Adrenal gland (tissue), 12 donors: Measurements from ENCODE around the gene ZER1. TPM values are rescaled to one million over a fixed set of nuclear protein-coding genes. Genes with fewer than 3 reads are reported as not detected.

ENCODE experiments used
- DNase-seq, 7 donors: peaks; one replicate each; pipeline ENCODE4 v3.0.0-alpha.2; 2019 to 2020
- H3K27ac ChIP-seq, 5 donors: fragments of 200-600 bp; sonication (generic) in 4 of 5; 1 replicate in 3 of 5; 2 replicates in 2 of 5; pipeline versions ENCODE4 v1.5.1 to v1.8.0; 2016 to 2020; ENCODE audit warnings: mild to moderate bottlenecking in 1 of 5
- H3K27me3 ChIP-seq: fragments of 200-600 bp; 2 replicates; pipeline ENCODE4 v1.8.0; 2021
- H3K36me3 ChIP-seq, 2 donors: fragments of 200-600 bp; replicated peaks in 1 of 2; 1 replicate in 1 of 2; 2 replicates in 1 of 2; pipeline versions ENCODE4 v1.5.1 to v1.8.0; 2018 to 2022
- H3K4me1 ChIP-seq, 2 donors: fragments of 200-600 bp; replicated peaks in 1 of 2; 1 replicate in 1 of 2; 2 replicates in 1 of 2; pipeline versions ENCODE4 v1.5.1 to v1.8.0; 2018 to 2021
- H3K4me3 ChIP-seq, 4 donors: fragments of 200-600 bp; sonication (generic) in 3 of 4; one replicate each; pipeline ENCODE4 v1.5.1; 2016 to 2018
- H3K9me3 ChIP-seq, 3 donors: fragments of 200-600 bp; sonication (generic) in 1 of 3; replicated peaks in 1 of 3; 1 replicate in 2 of 3; 2 replicates in 1 of 3; pipeline versions ENCODE4 v1.5.1 to v1.8.0; 2016 to 2021
- POLR2A ChIP-seq, 2 donors: fragments of 450-650 bp; IDR thresholded peaks; one replicate each; pipeline ENCODE4 v1.6.1; 2017; ENCODE audit warnings: antibody characterized with exemption in 2 of 2, mild to moderate bottlenecking in 2 of 2, moderate library complexity in 1 of 2
- WGBS, 4 donors: extraction: QIAGEN DNeasy Blood & Tissue Kit in 2 of 4; methylation state at CpG; one replicate each; pipeline versions ENCODE4 v1.1.5 to v1.1.7; 2013 to 2017; 5-methylcytosine and 5-hydroxymethylcytosine counted together
- intact Hi-C, 2 donors: fragments of 100-400 bp; cut with DNase I; formaldehyde crosslinking; loops; one replicate each; pipeline versions ENCODE4 v1.14.1 to v1.15.0; 2022 to 2023
- polyA plus RNA-seq, 3 donors: library from polyadenylated mRNA; stranded (reverse); fragments of 200-250 nt in 2 of 3; fragments of 350-450 nt in 1 of 3; fragmentation: Illumina TruSeq in 1 of 3; extraction: RNeasy Lipid Tissue Mini Kit (QIAGEN cat#74804) in 1 of 3; gene quantifications; one replicate each; pipeline ENCODE4 v1.2.3, GENCODE V29; 2013 to 2014
- total RNA-seq, 9 donors: library from RNA; depleted of rRNA in 4 of 9; stranded (reverse); fragments of >200 nt in 4 of 9; fragments of 120-200 nt in 1 of 9; fragmentation: NEBNext Ultra II Directional in 1 of 9; extraction: Animal tissue kit (Norgen Biotek cat#: 25700) in 1 of 9; gene quantifications; one replicate each; pipeline versions ENCODE4 v1.1.0 to v1.2.4, GENCODE V29; 2013 to 2023
- TF ChIP-seq, protein P1 (sequence below), 6 experiments: fragments of 450-650 bp in 4 of 6; fragments of 200-600 bp in 2 of 6; sonication (generic) in 1 of 6; IDR thresholded peaks; 1 replicate in 5 of 6; 2 replicates in 1 of 6; pipeline versions ENCODE4 v1.5.1 to v1.8.0; 2016 to 2021; ENCODE audit warnings: antibody characterized with exemption in 6 of 6, mild to moderate bottlenecking in 2 of 6, moderate library complexity in 1 of 6
- donor health status: healthy with polysubstance abuse.
- donor health status: Bipolar disorder and iron deficiency.
- donor health status: DM: yes; HTN: yes; CAD: no.
- donor health status: DM: no; HTN: no; CAD: no.
- donor health status: DM: no; HTN: no; CAD: no.
- donor health status: DM: yes; HTN: yes; CAD: no.

ZER1 gene
- total and polyA plus RNA-seq, 12 donors, result 17.0 to 131 (median 53.4) TPM

GRCh38 chr9:128765499-128765898, 6.2 kb downstream of the ZER1 start:
- no peaks in the 10 kb centered on the region for H3K27me3 ChIP-seq
- intact Hi-C loops, result no loop called here
- no peak overlapping the region for H3K27ac ChIP-seq
- no peak for TF ChIP-seq POLR2A (IDR thresholded peaks at IDR 0.05)
- TF ChIP-seq, protein P1, sequence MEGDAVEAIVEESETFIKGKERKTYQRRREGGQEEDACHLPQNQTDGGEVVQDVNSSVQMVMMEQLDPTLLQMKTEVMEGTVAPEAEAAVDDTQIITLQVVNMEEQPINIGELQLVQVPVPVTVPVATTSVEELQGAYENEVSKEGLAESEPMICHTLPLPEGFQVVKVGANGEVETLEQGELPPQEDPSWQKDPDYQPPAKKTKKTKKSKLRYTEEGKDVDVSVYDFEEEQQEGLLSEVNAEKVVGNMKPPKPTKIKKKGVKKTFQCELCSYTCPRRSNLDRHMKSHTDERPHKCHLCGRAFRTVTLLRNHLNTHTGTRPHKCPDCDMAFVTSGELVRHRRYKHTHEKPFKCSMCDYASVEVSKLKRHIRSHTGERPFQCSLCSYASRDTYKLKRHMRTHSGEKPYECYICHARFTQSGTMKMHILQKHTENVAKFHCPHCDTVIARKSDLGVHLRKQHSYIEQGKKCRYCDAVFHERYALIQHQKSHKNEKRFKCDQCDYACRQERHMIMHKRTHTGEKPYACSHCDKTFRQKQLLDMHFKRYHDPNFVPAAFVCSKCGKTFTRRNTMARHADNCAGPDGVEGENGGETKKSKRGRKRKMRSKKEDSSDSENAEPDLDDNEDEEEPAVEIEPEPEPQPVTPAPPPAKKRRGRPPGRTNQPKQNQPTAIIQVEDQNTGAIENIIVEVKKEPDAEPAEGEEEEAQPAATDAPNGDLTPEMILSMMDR (IDR thresholded peaks at IDR 0.05), result no peak
- DNase-seq, result no peak
- 79 to 89% (median 81%) methylated on average over 3 of the region's 3 CpGs for WGBS, 4 donors
- H3K4me1 ChIP-seq, result peaks cover 5 to 21% of the 10 kb centered on the region in 2 donors
- H3K4me3 ChIP-seq, result no peak overlapping the region
- H3K9me3 ChIP-seq, result no peaks in the 10 kb centered on the region
- H3K36me3 ChIP-seq, result no peaks in the 10 kb centered on the region

DNA sequence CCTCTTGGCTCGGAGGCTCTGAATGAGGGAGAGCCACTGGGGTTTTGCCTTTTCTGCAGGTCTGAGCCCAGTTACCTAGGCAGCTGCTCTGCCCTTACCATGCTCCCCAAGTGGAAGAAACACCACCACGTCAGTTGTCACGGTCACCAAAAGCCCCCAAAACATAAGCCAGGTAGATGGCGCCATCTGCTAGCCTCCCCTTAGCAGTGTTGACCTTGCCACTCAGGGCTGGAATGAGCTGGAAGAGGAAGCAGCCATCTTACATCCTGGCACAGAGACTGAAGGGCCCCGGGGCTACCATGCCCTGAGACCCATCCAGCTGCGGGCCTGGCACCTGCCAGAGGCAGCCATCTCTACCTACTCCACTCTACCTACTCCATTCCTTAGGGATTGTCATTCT, 7.4 kb downstream of the ZER1 start:
- no peaks in the 10 kb centered on the region for H3K36me3 ChIP-seq
- no peak overlapping the region for H3K4me3 ChIP-seq
- H3K27ac ChIP-seq, result no peak overlapping the region
- H3K9me3 ChIP-seq, result no peaks in the 10 kb centered on the region
- WGBS, 4 donors, result 81 to 87% (median 83%) methylated on average over 4 to 6 of the region's 6 CpGs; no CpG with 5 or more reads in 1 of the 4 donors
- TF ChIP-seq POLR2A (IDR thresholded peaks at IDR 0.05), result no peak
- TF ChIP-seq, protein P1 (IDR thresholded peaks at IDR 0.05), result no peak
- DNase-seq, result no peak
- H3K27me3 ChIP-seq, result no peaks in the 10 kb centered on the region
- intact Hi-C loops, result no loop called here
- H3K4me1 ChIP-seq, result peaks cover 0 to 10% of the 10 kb centered on the region in 2 donors

- Histone ChIP-seq H3K4me1 (peaks cover 0 to 5% of the 10 kb centered on the region in 2 donors), H3K27me3 (no peaks in the 10 kb centered on the region), H3K9me3 (no peaks in the 10 kb centered on the region), H3K27ac (peak overlapping the region in 1 of 5 donors; percentile 10), H3K4me3 (no peak overlapping the region), H3K36me3 (no peaks in the 10 kb centered on the region)
- WGBS, 4 donors, result 67 to 74% (median 71%) methylated on average over 9 of the region's 9 CpGs
- TF ChIP-seq POLR2A (IDR thresholded peaks at IDR 0.05), result no peak
- TF ChIP-seq, protein P1 (IDR thresholded peaks at IDR 0.05), result no peak
- intact Hi-C loops, result no loop called here
- no peak for DNase-seq
Observed at GRCh38 chr9:128762671-128763449, 8.9 kb downstream of the ZER1 start.

DNA sequence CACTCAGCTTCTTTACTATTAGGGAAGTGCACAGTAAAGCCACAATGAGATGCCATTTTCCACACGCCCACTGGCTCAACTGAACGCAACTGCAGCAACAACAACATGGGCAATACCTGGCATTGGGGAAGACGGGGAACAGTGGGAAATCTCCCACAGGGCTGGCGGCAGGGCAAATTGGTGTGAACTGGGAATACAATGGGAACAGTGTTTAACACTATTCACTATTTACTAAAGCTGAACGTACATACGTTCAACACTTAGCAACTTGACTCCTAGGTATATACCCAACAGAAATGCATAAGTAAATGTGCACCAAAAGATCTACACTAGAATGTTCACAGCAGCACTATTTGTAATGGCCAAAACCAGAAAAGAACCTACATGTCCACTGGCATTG, 14.1 kb downstream of the ZER1 start:
- DNase-seq, result no peak
- H3K4me3 ChIP-seq, result no peak overlapping the region
- 87 to 94% (median 90%) methylated on average over 6 of the region's 6 CpGs for WGBS, 4 donors

More for the DNA sequence above, 14.1 kb downstream of the ZER1 start:
- Histone ChIP-seq H3K27me3 (no peaks in the 10 kb centered on the region), H3K36me3 (peaks cover 0 to 16% of the 10 kb centered on the region in 2 donors), H3K4me1 (no peaks in the 10 kb centered on the region), H3K9me3 (no peaks in the 10 kb centered on the region), H3K27ac (no peak overlapping the region)
- intact Hi-C loops, result no loop called here
- TF ChIP-seq, protein P1 (IDR thresholded peaks at IDR 0.05), result no peak
- no peak for TF ChIP-seq POLR2A (IDR thresholded peaks at IDR 0.05)
